HG03025 (cell line): ENCODE data around the gene ZNF593.

Source experiments
- ATAC-seq: cut with Tn5 transposase; IDR thresholded peaks from one replicate; pipeline ENCODE4 v1.9.1; 2021; ENCODE audit warnings: mild to moderate bottlenecking, moderate library complexity; ENCODE audit not compliant: unreplicated experiment, low FRiP score

ZNF593 gene

DNA sequence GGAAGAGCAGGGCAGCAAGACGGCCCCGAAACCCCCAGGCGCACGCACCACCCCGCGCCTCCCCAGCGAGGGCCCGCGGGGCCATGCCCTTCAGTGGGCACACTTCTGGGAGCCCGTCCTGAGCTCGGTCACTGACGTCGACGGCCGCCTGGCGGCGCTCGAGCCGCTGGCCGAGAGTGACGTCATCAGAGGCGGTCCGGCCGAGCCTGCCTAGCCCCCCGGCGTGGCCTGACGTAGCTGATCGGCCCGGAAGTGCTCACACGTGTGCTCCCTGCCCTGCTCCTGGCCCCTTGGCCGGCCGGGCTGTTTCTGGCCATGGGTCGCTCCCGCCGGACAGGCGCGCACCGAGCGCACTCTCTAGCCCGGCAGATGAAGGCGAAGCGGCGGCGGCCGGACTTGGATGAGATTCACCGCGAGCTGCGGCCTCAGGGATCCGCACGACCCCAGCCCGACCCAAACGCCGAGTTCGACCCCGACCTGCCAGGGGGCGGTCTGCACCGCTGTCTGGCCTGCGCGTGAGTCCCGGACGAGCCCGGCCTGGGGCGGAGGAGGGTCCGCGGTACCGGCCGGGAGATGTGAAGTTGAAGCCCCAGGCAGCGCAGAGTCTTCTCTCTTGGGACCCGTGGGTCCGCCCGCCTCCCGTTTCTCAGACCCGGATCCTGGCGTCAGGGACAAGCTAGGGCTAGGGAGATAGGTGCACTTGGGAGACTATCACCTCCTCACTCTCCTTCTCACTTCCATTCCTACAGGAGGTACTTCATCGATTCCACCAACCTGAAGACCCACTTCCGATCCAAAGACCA, at the start of gene ZNF593:
TSS of gene ZNF593 (plus strand) at position 240 of the 803 bp plus-strand sequence. CDS start at position 316, 76 bp downstream.
- peak; percentile 78 for ATAC-seq

DNA sequence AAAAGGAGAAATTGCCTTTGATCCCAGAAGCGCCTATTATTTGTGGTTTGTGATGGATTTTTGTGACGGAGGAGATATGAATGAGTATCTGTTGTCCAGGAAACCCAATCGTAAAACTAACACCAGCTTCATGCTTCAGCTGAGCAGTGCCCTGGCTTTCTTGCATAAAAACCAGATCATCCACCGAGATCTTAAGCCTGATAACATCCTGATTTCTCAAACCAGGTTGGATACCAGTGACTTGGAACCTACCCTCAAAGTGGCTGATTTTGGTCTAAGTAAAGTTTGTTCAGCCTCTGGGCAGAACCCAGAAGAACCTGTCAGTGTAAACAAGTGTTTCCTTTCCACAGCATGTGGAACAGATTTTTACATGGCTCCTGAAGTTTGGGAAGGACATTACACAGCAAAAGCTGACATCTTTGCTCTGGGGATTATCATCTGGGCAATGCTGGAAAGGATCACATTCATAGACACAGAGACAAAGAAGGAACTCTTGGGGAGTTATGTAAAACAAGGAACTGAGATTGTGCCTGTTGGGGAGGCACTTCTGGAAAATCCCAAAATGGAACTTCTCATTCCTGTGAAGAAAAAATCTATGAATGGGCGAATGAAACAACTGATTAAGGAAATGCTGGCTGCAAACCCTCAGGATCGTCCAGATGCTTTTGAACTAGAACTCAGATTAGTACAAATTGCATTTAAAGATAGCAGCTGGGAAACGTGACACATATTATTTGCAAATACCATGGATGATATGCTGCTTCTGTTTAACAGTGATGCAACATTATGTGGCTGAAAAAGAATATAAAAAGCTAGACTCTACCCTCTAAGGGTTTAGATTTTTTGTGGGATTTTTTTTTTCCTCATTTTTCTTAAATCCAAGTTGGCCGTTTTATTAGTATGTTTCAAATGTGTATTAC, 47.6 kb upstream of the ZNF593 start:
- no peak for ATAC-seq

DNA sequence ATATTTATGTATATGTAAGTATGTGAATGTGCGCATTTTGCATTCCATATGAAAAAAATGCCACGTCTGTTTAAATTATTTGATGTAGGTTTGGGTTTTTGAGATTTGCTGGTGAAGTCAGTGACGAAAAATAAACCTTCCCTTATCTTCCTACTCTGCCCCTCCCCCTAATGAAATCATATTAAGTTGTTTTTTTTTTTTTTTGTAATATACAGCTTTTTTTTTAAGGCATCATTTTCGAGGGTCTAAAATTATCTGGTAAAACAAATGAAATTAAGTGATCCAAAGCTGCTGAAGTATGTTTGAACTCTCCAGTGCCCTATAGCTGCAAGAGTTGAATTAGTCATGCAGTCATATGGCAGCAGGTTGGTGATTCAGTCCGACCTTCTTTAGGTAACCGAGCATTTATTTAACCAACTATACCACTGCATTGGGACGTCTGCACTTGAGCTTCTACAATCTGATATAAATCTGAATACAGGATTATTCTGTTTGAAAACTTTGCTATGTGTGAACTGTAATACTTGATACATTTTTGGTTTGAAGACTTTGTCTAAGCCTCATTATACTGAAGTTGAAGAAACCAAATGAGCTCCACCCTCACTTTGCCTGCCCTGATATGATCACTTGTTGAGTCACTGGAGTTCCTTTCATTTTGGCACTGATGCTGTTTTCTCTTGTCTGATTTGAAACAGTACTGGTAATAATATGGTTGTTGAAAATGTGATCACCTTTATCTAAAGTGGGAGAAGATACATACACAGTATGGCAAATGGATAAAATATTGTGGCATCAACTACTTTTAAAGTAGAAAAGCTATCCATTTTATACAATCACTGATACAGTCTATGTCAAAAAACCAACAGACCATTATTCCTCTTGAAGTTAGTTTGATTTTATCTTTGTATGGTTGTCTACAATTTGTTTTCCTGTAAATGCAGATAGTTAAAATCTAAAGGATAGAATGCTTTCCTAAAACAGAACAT, 46.4 kb upstream of the ZNF593 start:
- ATAC-seq: no peak

DNA sequence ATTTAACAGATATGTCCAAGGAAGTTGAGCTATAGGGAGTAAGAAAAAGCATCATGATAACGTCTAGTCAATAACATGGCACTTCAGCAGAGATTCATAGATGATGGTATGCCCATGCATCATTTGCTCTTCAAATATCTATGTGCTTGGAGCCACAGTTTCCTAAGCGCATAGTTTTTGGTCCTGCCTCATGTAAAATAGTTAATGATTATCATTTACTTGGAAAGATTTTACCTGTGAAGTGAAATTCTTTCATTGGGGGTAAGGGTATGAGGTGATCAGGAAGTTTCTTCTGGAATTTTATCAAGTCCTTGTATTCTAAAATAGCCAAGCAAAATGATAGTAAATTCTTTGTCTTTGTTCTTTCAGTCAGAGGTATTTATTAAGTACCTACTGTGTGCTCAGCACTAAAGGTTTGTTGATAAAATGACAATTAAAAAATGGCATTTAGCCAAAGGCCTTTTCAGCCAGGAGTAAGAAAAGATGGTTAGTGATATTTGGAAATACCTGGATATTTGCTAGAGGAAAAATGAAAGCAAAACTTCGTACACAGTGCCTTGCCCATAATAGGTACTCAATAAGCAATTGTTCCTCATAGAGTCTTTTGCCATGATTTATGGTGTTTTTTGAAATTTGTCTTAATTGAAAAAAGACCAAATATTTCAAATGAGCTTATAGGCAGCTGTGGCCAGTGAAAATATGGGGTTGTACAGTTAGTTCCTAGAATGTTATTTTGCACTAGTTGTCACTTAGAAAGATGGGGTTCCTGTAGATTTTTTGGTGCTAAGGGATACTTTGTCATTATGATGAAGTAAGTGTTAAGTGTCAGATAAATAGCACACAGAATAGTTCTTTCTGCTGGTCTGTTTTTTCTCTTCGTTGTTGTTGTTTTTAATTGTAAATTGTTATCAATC, 45.0 kb upstream of the ZNF593 start:
- ATAC-seq: no peak

DNA sequence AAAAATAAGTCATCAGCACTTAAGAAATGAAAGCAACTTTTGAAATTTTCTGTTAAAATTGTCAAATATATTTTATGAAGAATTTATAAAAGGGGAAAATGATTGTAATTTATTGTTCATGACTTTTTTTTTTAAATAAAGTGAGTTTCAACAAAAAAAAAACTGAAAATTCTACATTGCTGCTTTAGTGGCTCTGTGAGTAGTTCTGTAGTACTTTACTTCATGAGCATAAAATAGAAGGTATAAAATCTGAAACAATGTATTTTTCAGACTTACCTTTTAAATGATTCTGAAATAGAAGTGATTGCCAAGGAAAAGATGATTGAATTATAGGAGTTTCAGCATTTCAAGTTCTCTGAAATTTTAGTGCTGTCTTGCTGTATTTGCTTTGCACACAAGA, 44.3 kb upstream of the ZNF593 start:
- ATAC-seq: no peak

DNA sequence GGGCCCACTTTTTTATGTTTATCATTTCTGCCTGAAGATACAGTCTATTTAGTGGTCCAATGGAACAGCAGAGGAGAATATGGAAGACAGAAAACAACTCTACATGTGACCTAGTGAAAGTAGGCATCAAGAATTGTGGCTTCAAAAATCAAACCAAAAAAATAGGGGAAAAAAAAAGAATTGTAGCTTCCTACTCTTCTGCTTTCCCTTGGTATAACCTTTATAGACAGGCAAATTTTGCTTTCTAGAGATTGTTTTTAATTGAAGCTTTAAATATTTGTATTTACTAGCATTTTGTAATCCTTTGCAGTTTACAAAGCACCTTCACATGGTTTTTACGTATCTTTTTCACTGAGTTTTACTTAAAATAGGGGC, 43.8 kb upstream of the ZNF593 start:
- ATAC-seq: no peak

DNA sequence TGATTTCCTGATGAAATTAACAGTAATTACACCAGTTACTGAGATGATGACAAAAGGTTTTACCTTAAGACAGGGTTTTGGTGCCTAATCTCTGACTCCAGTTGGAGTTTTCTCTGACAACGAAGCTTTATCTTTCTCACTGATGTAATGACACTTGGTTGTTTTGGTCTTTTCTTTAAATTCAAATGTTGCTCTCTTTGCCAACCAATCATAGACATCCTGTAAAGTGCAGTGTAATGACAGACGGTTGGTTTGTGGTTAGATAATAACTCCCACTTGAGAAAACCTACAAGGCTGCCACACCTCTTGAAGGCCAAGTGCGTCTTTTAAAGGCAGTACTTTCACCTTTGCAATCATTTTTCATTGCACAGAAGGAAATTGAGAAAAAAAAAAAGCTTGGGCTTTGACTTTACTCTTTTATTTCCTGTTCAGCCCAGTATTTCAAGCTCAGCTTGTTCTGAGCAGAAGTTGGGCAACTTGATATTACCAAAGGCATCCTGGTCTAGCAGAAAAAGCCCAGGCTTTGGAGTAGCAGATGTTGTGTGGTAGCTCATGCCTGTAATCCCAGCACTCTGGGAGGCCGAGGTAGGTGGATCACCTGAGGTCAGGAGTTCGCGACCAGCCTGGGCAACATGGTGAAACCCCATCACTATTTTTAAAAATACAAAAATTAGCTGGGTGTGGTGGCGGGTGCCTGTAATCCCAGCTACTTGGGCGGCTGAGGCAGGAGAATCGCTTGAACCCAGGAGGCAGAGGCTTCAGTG, 43.2 kb upstream of the ZNF593 start:
- ATAC-seq: no peak

DNA sequence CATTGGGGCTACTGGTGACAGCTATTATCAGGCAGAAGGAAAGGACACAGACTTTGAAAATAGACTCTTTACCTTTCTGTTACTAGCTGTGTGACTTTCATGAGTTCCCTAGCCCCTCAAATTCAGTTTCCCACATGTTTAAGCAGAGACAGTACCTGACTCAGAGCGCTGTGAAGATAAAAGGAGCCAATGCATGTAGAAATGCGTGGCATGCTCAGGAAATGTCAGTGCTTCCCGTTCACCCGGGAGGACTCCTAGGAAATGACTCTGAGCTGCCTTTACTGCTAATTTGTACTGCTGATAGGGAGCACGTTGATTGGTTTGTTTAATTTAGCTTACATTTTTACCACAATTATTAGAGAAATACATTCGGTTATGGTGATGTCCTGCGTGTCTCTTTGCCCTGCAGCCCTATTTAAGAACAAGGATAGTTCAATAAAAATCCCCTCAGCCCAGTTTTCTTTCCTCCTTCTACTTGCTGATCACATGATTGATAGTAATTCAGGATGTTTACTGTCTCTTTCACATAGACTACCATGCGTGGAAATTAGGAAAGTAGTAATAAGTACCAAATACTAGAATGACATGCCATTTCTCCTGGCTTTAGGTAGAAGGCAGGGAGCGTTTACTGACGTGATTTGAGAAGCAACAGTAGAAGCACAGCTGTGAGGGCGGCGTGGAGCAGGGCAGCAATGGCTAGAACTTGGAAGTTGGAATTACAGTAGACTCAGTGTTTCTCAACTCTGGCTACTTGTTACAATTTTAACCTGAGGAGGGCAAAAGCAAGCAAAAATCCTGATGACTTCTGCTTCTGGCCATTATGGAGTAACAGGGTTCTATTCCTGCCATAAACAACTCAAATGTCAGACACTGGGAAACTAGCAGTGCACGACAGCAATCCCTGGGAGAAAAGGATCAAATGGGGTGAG, 42.2 kb upstream of the ZNF593 start:
- no peak for ATAC-seq

DNA sequence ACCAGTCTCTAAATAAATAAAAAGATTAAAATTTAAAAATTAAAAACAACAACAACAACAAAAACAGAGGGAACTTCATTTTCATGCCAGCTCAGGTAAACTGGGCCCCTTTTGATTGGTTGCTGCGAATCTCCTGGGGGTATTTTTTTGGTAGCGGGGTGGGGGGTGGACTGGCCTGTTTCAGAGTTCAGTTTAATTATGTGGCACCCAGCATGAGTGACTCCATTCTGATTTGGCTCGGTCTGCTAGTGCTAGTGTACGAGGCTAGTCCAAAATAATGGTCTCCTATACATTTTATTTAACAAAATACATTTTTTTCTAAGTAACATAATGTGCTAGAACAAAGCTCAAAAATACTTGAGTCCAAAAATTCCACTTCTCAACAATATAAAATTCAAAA, 39.9 kb upstream of the ZNF593 start:
- ATAC-seq: no peak

DNA sequence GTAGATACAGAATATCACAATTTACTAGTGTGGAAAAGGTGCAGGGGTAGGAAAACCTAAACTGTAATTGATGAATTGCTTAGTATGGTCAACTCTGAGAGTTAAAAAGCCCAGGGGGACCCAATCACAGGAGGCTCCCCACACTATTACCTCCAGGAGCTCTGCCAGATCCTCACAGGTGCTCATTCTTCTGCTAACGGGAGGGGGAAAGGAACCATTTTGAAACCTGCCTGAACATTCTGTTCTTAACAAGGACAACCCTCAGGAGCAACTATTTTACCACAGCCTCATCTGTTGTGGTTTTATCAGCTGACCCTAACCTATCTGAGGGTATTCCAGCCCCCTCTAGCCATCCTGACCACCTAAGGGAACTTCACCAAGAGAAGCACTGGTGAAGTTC, 39.0 kb upstream of the ZNF593 start:
- no peak for ATAC-seq

DNA sequence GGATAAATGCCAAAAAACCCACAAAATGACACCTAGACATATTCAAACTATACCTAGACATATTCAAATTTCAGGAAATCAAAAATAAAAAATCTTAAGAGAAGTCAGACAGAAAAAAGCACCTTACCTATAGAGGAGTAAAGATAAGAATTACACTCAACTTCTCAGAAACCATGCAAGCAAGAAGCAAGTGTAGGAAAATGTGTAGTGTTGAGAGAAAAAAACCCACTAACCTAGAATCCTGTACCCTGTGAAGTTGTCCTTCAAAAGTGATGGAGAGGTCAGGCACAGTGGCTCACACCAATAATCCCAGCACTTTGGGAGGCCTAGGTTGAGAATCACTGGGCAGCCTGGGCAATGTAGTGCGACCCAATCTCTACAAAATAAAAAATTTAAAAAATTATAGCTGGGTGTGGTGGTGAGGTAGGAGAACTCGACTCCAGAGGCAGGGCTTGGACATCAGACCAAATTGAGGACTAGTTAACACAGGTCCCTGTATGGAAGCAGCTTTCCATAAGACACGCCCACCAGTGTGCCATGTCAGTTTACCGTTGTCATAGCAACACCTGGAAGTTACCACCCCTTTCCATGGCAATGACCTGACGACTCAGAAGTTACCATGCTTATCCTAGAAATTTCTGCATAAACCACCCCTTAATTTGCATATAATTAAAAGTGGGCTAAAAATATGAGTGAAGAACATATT, 37.4 kb upstream of the ZNF593 start:
- ATAC-seq: no peak

DNA sequence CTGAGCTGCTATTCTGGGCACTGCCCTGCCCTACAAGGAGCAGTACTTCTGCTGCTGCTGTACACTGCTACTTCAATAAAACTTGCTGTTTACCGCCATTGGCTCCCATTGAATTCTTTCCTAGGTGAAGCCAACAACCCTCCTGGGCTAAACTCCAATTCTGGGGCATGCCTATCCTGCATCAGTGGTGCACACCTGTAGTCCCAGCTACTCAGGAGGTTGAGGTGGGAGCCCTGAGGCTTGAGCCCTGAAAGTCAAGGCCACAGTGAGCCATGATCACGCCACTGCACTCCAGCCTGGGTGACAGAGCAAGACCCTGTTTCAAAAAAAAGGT, 36.9 kb upstream of the ZNF593 start:
- ATAC-seq: no peak

DNA sequence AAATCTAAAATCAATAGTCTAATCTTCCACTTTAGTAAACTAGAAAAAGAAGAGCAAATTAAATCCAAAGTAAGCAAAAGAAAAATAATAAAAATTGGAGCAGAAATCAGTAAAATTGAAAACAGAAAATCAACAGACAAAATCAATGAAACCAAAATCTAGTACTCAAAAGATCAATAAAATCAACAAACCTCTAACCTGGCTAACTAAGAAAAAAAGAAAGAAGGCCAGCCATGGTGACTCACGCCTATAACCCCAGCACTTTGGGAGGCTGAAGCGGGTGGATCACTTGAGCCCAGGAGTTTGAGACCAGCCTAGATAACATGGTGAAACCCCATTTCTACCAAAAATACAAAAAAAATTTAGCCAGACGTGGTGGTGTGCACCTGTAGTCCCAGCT, 35.2 kb upstream of the ZNF593 start:
- no peak for ATAC-seq

DNA sequence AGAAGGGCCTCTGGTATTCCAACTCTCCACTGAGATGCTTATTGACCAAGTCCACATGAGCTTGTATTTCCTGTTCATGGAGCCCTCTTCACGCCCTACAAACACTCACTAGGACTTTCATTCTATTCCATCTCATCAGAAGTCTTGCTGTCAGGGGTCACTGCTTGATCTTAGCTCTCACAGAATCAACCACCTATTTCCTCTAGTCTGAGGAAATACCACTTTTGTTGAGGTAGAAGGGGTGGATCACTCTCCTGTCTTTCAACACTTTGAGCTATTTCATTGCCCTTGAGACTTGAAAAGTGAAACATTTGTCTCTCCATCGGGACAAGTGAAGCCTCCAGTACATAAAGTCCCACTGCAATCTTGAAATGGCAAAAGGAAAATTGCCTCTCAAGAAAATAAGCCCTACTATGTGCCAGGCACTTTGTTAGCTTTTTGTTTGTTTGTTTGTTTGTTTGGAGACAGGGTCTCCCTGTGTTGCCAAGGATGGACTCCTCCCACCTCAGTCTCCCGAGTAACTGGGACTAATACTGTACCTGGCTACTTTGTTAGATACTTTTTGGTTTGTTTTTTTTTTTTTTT, 30.6 kb upstream of the ZNF593 start:
- no peak for ATAC-seq

DNA sequence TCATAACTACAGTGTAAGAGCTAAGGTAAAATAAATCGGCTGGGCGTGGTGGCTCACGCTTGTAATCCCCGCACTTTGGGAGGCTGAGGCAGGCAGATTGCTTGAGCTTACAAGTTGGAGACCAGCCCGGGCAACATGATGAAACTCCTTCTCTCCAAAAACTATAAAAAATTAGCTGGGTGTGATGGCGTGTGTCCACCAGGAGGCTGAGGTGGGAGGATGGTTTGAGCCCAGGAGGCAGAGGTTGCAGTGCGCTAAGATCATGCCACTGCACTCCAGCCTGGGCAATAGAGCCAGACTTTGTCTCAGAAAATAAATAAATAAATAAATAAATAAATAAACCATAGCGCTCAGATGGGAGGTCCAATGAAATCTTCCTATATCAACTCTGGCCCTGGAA, 27.5 kb upstream of the ZNF593 start:
- no peak for ATAC-seq

DNA sequence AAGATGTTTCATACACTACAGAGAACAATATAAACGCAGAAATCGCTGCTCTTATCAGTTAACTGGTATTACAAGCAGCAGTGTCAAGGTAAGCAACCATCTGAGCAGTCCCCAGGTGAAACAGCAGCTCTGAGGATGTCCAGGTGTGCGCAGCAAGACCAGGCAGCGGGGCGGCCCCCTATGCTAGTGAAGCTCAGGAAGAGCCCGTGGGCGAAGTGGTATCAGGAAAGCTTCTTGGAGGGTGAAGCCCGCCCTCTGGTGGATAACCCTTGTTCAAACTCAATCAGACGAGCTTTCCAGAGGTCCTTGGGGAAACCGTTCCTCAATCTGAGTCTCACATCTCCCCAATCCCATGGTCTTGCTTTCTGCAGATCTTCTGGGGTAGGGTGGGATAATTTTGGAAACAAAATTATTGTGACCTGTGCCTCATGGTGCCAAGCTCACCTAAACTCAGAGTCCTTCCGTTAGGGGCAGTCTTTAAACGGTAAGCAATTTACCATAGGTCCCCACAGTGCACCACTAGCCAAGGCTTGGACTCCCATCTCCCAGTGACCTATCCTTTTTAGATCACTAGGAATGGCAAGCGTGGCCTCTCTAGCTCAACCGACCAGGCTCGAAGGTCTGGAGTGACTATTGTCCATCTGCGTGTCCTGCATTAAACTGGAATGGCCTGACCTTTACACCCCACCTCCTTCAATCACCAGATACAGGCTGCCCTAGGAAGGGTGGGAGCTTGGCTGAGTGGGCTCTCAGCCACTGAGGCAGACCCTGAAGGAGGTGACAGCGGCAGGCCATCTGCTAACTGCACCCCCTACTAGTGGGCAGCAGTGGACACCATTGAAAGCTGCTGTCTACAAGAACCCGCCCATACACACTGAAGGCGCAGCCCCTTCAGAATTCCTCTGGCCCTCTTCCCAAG, 24.4 kb upstream of the ZNF593 start:
- ATAC-seq: no peak
